ENCODE results near the gene RFX3.
A peak's percentile ranks its signal among the peaks of the same experiment; 100 is the strongest.

- peak; percentile 36 for TF ChIP-seq CTCF (IDR thresholded peaks at IDR 0.05; ENCODE audit: borderline replicate concordance, extremely low read depth, low read length, poor library complexity, severe bottlenecking)
- no peak for TF ChIP-seq EZH2 (IDR thresholded peaks at IDR 0.05; ENCODE audit: borderline replicate concordance, low read depth, low read length, severe bottlenecking)
Observed at GRCh38 chr9:3181049-3181953, 344.5 kb downstream of the RFX3 start.
